Hepatocyte (in vitro differentiated cells): ENCODE results near the gene PLCG1.

Source experiments
- EZH2 ChIP-seq: fragments of 200-600 bp; sonication (generic); IDR thresholded peaks from 2 replicates; pipeline ENCODE4 v1.6.1; 2016; ENCODE audit warnings: antibody characterized with exemption, mild to moderate bottlenecking, borderline replicate concordance
- EZH2phosphoT487 ChIP-seq: fragments of 200-600 bp; sonication (generic); IDR thresholded peaks from one replicate; pipeline ENCODE4 v1.6.1; 2018; ENCODE audit warnings: antibody characterized with exemption, mild to moderate bottlenecking, low read depth, moderate library complexity; ENCODE audit not compliant: unreplicated experiment, severe bottlenecking
- TF ChIP-seq, protein P1 (sequence below): fragments of 200-600 bp; sonication (generic); IDR thresholded peaks from 2 replicates; pipeline ENCODE4 v1.5.1; 2016; ENCODE audit warnings: antibody characterized with exemption, mild to moderate bottlenecking; ENCODE audit not compliant: poor library complexity

DNA sequence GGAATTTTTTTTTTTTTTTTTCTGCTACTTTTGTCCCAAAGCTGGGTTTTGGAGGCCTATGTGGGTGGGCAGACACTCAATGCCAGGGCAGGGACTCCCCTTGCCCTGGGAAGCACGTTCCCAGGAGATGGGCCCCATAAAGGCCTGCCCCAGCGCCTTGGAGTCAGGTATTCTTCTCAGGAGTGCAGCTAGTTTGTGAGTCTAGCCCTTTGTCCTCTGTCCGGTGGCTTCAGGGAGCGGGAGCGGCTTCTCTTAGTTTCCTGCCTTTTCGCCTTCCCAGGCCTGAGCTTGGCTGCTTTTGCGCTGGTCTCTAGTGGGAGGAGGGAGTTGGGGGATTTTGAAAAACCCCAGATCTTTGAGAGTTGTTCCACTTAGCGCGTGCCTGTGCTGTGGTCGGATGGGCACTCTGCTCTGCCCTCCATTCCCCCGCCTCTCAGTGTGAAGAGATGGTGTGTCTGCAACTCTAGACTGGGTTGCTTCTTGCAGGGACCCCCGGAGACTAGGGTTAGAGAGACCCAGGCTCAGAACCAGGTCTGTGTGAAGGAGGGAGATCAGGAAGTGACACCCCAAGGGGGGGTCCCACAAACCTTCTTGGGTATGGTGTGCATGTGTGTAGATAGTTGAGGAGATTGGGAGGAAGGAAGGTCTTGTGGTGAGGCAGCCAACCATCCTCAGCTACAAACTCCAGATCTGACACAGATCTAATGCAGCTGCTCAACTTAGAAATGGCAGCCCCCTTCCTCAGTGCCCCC, 1.3 kb downstream of the PLCG1 start:
- TF ChIP-seq, protein P1, sequence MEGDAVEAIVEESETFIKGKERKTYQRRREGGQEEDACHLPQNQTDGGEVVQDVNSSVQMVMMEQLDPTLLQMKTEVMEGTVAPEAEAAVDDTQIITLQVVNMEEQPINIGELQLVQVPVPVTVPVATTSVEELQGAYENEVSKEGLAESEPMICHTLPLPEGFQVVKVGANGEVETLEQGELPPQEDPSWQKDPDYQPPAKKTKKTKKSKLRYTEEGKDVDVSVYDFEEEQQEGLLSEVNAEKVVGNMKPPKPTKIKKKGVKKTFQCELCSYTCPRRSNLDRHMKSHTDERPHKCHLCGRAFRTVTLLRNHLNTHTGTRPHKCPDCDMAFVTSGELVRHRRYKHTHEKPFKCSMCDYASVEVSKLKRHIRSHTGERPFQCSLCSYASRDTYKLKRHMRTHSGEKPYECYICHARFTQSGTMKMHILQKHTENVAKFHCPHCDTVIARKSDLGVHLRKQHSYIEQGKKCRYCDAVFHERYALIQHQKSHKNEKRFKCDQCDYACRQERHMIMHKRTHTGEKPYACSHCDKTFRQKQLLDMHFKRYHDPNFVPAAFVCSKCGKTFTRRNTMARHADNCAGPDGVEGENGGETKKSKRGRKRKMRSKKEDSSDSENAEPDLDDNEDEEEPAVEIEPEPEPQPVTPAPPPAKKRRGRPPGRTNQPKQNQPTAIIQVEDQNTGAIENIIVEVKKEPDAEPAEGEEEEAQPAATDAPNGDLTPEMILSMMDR: no peak
- no peak for TF ChIP-seq EZH2
- TF ChIP-seq EZH2phosphoT487: no peak
